Middle frontal gyrus (tissue), 1 donor: ENCODE data around the gene SMO.
"Not testable (repeated sequence)": the region's sequence is repeated elsewhere in the genome, so short reads cannot be mapped to it uniquely, and the experiment has no call there.

Experiments
- DNase-seq: peaks from one replicate; pipeline ENCODE4 v3.0.0-alpha.2; 2015; ENCODE audit warnings: low spot score; ENCODE audit errors: extremely low spot score

SMO gene

GRCh38 chr7:129169686-129170440, 18.6 kb upstream of the SMO start:
- no peak for DNase-seq

- no peak for DNase-seq
Measured at GRCh38 chr7:129170441-129171021, 17.9 kb upstream of the SMO start.

GRCh38 chr7:129173861-129174260, 14.6 kb upstream of the SMO start:
- DNase-seq = not testable (repeated sequence)

- no peak for DNase-seq
Measured at GRCh38 chr7:129176916-129177710, 11.3 kb upstream of the SMO start.

- no peak for DNase-seq
Measured at GRCh38 chr7:129184981-129185670, 3.3 kb upstream of the SMO start.

- no peak for DNase-seq
Measured at GRCh38 chr7:129186749-129187260, 1.6 kb upstream of the SMO start.

GRCh38 chr7:129187681-129188371, 607 bp upstream of the SMO start:
- DNase-seq = no peak

GRCh38 chr7:129188892-129189660, 643 bp downstream of the SMO start:
- DNase-seq = no peak

GRCh38 chr7:129189661-129190310, 1.4 kb downstream of the SMO start:
- no peak for DNase-seq

- DNase-seq = no peak
Measured at GRCh38 chr7:129191272-129191671, 2.8 kb downstream of the SMO start.

- DNase-seq = no peak
Measured at GRCh38 chr7:129193892-129194291, 5.5 kb downstream of the SMO start.

- no peak for DNase-seq
Measured at GRCh38 chr7:129197771-129198170, 9.3 kb downstream of the SMO start.

- DNase-seq = no peak
Measured at GRCh38 chr7:129199406-129199805, 11.0 kb downstream of the SMO start.

- DNase-seq = no peak
Measured at GRCh38 chr7:129202058-129202777, 13.8 kb downstream of the SMO start.

GRCh38 chr7:129203050-129203741, 14.8 kb downstream of the SMO start:
- DNase-seq = no peak

GRCh38 chr7:129205126-129205818, 16.8 kb downstream of the SMO start:
- no peak for DNase-seq

- DNase-seq = no peak
Measured at GRCh38 chr7:129205987-129206785, 17.8 kb downstream of the SMO start.
